OCI-M1 (cell line): ENCODE data around the gene EBP.

Experiments
- DNase-seq: peaks from one replicate; lab custom pipeline; 2025; lab: John Stamatoyannopoulos, UW

EBP gene

DNA sequence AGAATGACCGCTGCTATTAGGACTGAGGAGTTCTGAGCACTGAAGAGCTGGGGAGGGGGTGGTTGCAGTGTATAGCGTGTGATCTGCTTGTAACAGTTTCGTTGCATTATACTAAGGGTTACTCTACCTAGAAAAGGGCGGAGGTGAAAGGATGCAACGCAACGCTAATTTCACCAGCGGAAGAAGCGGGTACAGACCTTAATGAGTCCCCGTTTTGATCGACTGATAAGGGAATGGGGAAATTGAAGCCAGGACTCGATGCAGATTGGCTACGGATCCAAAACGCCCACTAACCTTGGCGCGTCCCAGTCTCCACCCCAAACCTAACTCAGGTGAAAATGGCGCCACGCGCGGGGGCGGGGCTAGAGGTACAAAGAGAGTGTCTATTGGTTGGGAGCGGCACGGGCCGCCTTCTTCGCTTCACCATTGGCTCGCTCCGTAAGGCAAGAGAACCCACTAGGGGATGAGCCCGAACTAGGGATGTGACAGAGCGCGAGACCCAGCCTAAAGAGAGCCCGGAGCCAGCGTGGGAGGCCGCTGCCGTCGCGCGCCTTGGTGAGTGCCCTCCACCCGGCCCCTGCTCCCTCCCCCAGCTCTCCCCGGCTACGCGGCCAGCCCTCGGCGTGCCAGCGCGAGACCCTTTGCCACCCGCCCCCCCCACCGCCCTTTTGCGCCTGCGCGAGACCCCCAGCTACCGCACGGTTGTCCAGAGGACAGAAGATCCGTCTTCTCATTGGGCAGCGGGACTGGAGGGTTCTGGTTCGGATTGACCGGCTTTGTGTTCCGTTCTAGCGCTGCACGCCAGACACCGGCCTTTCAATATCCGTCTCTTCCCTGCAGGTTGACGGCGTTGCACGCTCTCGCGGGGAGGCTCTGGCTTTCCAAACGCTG, at the start of gene EBP:
TSS of gene EBP (plus strand) at position 456 of the 891 bp plus-strand sequence. CDS start 1,964 bp downstream, outside the sequence.
- DNase-seq = peak; percentile 96

- no peak for DNase-seq
Measured at GRCh38 chrX:48472225-48472624, 49.4 kb upstream of the EBP start.

DNA sequence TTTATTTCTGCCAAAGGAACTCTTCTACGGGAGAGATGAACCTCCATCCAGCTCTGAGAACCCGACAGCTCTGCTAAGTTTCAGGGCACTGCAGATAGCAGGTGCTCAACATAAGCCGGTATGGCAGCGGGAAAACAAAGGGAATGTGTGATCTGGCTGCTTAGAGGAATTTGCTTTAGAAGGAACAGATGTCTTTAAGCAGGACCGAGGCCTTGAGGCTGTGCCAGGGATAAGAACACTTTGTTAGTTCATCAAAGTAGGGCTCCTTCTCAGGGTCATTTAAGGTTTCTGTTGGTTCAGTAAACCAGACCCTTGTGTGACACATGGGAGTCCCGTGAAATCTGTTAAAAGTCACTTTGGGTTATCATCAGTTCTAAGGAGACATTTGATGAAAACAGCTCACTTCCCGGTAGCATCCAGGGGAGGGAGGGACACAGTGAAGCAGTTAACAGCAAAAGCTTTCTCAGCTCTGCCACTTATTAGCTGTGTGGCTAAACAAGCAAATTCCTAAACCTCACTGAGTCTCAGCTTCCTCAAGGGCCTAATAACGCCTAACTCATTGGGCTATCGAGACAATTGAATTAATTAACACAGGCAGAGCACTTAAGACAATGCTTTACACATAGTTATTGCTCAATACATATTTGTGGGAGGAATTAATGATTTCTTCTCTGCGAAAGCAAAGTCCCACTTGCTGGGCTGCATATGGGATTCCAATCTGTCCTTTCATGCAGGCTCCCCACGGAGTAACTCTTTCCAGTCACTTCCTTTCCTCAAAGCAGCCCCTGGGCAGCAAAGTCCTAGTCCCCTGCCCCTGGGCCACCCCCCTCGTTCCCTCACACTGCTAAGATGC, 48.5 kb upstream of the EBP start:
- DNase-seq = peak; percentile 6

DNA sequence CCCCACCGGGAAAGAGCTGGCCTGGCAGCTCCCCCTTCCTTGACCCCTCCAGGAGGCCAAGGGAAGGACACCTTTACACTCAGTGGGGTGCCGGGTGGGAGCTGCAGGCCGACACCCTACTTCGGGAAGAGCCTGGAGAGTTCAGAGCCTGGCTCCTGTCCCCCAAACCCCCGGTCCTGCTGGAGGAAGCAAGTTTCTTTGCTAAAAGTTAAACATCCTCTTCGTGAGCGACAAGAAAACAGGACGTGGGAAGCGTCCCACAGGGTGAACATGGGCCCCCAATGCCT, 48.0 kb upstream of the EBP start:
- DNase-seq = no peak

GRCh38 chrX:48474127-48474526, 47.5 kb upstream of the EBP start:
- DNase-seq = peak; percentile 40

GRCh38 chrX:48474581-48474980, 47.0 kb upstream of the EBP start:
- DNase-seq = no peak

- DNase-seq = peak; percentile 59
Measured at GRCh38 chrX:48475296-48475695, 46.3 kb upstream of the EBP start.

GRCh38 chrX:48475774-48476577, 45.6 kb upstream of the EBP start, which contains the start of gene FTSJ1:
TSS of gene FTSJ1 (plus strand) at chrX:48476199. CDS start at chrX:48478048, 1,849 bp downstream.
- DNase-seq = peak; percentile 91

GRCh38 chrX:48476919-48477318, 44.7 kb upstream of the EBP start:
- no peak for DNase-seq

DNA sequence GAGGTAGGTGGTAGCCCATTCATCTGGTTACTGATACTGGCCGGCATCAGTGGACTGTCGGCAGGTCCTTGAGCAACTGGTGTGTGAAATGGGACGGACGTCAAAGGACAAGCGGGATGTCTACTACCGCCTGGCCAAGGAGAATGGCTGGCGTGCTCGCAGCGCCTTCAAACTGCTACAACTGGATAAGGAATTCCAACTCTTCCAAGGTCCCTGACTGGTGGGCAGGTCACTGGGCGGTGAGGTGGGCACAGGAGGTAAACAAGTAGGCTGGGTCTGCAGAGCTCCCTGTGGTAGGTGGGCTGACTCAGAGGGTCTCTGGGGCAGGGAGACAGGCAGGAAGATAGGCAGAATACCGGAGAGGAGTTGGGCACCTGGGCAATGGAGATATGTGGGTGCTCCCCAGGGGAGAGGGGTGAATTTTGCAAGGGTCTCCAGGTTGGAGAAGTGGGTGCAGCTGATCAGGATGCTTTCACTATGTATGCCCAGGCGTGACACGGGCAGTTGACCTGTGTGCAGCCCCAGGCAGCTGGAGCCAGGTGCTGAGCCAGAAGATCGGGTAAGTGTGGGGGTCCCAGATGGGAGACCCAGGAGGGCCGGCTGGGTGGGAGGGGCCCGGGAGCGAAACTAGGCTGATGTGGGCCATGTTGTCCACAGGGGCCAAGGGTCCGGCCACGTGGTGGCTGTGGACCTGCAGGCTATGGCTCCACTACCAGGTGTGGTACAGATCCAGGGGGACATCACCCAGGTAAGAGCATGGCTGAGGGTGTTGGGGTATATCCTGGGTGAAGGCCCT, 43.5 kb upstream of the EBP start:
- DNase-seq = no peak

DNA sequence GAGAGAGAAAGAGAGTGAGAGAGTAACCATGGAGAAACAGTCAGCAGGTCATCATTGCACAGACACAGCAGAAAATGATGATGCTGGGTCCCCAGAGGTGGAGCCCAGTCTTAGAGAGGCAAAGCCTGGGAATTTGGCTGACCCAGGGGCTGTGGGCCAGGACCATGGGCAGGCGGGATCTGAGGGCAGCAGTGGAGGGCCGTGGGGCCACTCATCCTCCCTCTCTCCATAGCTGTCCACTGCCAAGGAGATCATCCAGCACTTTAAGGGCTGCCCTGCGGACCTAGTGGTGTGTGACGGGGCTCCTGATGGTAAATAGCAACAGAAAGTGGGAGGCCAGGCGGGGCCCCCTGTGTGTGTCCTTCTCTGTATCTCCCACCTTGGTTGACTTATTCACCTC, 42.8 kb upstream of the EBP start:
- no peak for DNase-seq

DNA sequence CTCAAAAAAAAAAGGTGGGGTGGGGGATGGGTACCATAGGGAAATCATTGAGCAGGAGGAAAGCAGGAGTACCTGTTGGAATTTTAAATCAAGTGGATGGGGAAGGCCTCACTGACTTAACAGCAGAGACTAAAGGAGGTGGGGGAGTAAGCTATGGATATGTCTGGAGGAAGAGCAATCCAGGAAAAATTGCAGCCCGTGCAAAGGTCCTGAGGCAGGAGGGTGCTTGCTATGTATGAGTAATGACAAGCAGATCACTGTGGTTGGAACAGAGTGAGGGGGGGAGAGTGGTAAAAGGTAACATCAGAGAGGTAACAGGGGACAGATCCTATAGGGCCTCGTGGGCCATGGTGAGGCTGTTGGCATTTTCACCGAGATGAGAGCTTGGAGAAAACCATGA, 41.5 kb upstream of the EBP start:
- no peak for DNase-seq

GRCh38 chrX:48480583-48480982, 41.0 kb upstream of the EBP start:
- DNase-seq = no peak

GRCh38 chrX:48482526-48482925, 39.1 kb upstream of the EBP start:
- DNase-seq = no peak

- no peak for DNase-seq
Measured at GRCh38 chrX:48487362-48487798, 34.2 kb upstream of the EBP start.

GRCh38 chrX:48488034-48488433, 33.6 kb upstream of the EBP start:
- no peak for DNase-seq

DNA sequence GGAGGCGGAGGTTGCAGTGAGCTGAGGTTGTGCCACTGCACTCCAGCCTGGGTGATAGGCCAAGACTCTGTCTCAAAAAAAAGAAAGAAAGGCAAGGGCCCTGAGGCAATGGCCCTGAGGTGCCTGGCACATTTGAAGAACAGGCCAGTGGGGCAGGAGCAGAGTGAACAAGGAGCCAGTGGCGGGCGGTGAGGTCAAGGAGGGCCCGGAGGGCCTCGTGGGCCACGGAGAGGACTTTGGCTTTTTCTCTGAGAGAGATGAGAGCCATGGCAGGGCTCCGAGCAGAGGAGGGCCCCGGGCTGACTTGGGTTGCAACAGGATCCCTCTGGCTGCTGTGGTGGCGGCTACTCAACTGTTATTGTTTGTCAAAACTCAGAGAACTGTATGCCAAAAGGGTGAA, 32.3 kb upstream of the EBP start:
- DNase-seq = no peak

- no peak for DNase-seq
Measured at GRCh38 chrX:48489892-48490291, 31.7 kb upstream of the EBP start.

- no peak for DNase-seq
Measured at GRCh38 chrX:48490661-48491060, 30.9 kb upstream of the EBP start.

DNA sequence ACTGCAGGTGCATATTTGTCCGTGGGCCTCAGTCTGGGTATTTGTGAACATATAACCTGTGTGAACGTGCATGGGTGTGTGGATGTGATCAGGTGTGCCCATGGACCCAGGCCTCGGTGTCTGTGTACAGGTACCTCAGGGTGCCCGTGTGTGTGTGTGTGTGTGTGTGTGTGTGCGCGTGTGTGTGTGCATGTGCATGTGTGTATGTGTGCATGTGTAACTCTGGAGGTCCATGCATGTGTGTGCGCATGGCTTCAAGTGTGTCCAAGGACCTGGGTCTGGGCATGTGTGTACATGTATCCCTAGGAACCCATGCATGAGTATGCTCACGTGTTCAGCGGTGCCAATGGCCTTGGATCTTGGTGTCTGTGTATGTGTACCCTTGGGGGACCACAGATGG, 29.8 kb upstream of the EBP start:
- DNase-seq = no peak

DNA sequence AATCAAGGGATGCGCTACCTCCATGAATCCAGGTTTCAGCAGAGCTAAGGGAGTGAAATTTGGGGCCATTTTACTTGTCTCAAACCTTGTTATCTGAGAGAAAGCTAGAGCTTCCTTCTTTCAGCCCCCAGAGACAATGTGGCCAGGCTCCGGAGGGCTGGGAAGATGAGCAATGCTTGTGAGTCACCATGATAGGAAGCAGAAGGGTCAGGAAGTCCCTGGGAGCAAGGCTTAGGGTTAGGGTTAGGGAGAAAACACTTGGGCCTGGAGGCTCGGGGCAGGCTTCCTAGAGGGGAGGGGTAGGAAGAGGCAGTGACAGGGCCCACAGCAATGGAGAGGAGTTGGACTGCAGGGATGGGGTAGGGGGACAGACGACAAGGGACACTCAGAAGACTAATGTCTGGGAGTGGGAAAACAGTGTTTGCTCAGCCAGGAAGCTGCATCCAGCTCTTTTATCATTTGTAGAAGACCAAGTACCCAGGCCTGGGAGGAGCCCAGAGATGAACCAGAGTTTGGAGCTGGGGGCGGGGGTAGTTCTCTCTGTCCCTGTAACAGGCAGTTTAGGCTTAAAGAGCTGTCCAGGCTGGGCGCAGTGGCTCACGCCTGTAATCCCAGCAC, 29.2 kb upstream of the EBP start:
- peak; percentile 35 for DNase-seq
